Kidney epithelial cell (primary cell): ENCODE results near the gene STAT3. TPM values are rescaled to one million over a fixed set of nuclear protein-coding genes. Genes with fewer than 3 reads are reported as not detected.

Experiments used
- DNase-seq: peaks from one replicate; pipeline ENCODE4 v3.0.0-alpha.2; 2010; ENCODE audit warnings: low read depth
- H3K27me3 ChIP-seq: 2 replicates; pipeline ENCODE4 v1.6.0; 2011; ENCODE audit warnings: low read length; ENCODE audit not compliant: control insufficient read depth, insufficient read depth
- H3K36me3 ChIP-seq: 2 replicates; pipeline ENCODE4 v1.5.1; 2011; ENCODE audit warnings: low read length; ENCODE audit not compliant: control insufficient read depth, insufficient read depth
- H3K4me3 ChIP-seq: 2 replicates; pipeline ENCODE4 v1.5.1; 2011; ENCODE audit warnings: low read depth, mild to moderate bottlenecking, control low read depth, low read length
- total RNA-seq: library from RNA; depleted of rRNA; stranded (reverse); fragments of >200 nt; gene quantifications from 2 replicates; pipeline ENCODE4 v1.2.3, GENCODE V29; 2015
- TF ChIP-seq, protein P1 (sequence below): IDR thresholded peaks from 2 replicates; pipeline ENCODE4 v1.5.1; 2011; ENCODE audit warnings: mild to moderate bottlenecking, moderate library complexity, low read length, control low read depth, inconsistent platforms; ENCODE audit not compliant: insufficient read depth, poor library complexity, severe bottlenecking

Gene STAT3
- total RNA-seq, 1 donor from 2014 or later = 74.9 TPM

DNA sequence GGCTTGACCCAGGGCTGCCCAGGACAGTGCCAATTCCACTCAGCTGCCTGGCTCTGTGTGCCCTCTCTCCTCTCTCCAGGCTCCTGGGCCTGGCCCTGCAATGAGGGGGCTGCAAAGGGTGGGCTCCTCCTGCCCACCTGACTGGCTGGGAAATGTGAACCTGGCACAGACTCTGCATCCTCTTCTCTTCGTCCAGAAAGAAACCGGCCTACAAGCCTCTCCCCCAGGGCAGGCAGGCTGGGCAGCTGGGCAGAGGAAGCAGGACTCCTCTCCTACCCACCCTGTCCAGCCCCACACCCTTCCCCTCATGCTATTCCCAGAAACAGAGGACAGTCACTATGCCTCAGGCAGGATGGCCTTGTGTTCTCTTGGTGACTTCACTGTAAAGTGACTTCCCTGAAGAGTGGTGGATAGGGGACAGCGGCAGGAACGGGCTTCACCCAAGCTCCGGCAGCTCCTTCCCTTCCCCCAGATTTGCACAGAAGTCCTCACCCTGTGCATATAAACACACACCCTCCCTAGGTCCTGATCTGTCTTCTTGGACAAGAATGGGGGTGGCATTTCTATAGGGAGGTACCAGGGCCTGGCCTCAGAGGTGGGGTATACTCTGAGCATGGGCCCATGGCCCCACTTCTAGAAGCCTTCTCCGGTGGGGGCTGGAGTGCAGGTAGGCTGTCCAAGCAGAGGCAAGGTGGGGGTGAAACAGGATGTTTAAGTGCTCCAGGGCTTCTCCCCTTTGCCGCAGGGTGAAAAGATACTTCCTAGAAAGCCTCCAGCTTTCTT lies 104.8 kb downstream of the STAT3 start:
- TF ChIP-seq, protein P1, sequence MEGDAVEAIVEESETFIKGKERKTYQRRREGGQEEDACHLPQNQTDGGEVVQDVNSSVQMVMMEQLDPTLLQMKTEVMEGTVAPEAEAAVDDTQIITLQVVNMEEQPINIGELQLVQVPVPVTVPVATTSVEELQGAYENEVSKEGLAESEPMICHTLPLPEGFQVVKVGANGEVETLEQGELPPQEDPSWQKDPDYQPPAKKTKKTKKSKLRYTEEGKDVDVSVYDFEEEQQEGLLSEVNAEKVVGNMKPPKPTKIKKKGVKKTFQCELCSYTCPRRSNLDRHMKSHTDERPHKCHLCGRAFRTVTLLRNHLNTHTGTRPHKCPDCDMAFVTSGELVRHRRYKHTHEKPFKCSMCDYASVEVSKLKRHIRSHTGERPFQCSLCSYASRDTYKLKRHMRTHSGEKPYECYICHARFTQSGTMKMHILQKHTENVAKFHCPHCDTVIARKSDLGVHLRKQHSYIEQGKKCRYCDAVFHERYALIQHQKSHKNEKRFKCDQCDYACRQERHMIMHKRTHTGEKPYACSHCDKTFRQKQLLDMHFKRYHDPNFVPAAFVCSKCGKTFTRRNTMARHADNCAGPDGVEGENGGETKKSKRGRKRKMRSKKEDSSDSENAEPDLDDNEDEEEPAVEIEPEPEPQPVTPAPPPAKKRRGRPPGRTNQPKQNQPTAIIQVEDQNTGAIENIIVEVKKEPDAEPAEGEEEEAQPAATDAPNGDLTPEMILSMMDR = no peak
- H3K36me3 ChIP-seq = no peaks in the 10 kb centered on the region
- H3K27me3 ChIP-seq = no peaks in the 10 kb centered on the region

DNA sequence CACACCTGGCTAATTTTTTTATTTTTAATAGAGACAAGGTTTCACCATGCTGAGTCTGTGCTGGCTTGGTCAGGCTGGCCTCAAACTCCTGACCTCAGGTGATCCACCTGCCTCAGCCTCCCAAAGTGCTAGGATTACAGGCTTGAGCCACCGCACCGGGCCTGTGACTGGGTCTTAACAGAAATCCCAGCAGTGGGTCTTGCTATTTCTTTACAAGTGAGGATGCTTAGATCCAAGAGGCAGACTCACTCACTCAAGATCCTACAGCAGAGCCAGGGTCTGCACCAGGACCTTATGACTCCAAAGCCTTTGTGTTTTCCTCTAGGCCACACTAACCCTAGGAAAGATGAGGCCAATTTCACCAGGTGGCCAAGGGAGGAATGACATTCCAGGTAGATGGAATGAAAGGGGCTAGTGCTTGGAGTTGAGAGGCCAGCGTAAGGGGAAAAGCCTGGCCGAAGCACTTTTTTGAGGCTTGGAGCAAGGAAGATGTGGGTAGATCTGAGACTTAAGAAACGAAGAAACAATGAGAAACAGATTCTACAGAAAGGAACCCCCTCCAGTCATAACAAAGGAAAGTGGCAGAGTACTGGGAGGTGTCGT lies 105.7 kb downstream of the STAT3 start:
- DNase-seq = no peak

More for the DNA sequence above, 104.8 kb downstream of the STAT3 start:
- H3K4me3 ChIP-seq = no peak overlapping the region
- no peak for DNase-seq

DNA sequence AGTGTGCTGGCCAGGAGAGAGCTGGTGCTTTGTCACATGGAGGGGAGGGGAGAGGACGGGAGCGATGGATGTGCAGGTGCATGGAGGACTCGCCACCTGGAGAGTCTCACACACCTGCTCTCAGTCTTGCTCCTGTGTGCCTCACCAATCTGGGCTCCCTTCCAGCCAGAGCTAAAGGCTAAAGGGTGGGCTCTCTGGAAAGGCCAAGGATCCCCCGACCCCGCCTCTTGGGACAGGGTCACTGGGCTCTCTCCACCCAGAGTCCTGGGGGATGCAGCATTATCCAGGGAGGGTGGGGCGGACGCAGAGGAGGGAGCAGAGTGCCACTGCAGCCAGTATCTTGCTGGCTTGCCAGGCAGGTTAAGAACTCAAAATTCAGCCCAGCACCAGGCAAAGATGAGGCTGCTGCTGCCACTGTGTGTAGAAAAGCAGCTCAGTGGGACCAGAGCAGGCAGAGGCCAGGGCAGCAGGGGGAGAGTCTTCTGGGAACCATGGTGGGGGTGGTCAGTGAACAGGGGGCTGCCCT lies 106.6 kb downstream of the STAT3 start:
- Histone ChIP-seq H3K4me3 (no peak overlapping the region), H3K27me3 (no peaks in the 10 kb centered on the region), H3K36me3 (no peaks in the 10 kb centered on the region)
- no peak for DNase-seq
- TF ChIP-seq, protein P1 = no peak

More for the DNA sequence above, 105.7 kb downstream of the STAT3 start:
- no peak overlapping the region for H3K4me3 ChIP-seq
- TF ChIP-seq, protein P1 = no peak
- no peaks in the 10 kb centered on the region for H3K36me3 ChIP-seq
- H3K27me3 ChIP-seq = no peaks in the 10 kb centered on the region

DNA sequence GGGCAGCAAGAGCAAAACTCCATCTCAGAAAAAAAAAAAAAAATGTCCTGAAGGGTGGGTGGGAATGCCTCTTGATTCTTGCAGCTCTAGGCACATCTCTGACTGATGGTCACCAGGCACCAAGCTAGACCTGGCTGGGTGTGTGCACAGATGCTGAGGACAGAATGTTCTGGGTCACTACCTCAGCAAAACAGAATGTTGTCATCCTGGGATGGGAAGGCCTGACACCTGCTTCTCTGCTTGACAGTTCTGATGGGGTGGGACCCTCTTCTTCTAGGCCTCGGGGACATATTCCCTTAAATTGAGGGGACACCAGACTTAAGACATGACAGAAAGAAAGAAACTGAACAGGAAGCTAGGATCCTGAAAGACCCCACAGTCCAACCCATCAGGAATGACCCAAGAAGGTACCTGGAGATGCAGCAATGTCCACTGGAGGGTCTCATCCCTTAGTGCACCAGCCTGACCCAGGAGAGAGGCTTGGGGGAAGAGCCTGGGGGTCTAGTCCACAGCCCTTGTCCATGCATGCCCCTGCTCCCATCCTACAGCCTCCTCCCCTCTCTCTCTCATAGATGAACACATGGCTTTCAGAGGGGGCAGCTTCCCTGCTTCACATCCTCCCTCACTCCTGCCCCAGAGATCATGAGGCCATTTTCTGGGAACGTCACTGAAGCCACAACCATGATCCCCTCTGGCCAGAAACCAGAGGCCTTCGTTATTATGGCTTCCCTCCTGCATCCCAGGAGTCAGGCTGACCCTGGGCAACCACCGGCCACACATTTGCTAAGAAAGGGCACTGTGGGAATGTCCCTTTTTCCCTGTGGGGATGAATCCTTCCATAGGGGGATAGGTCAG lies 108.2 kb downstream of the STAT3 start:
- TF ChIP-seq, protein P1 = no peak
- Histone ChIP-seq H3K4me3 (no peak overlapping the region), H3K36me3 (no peaks in the 10 kb centered on the region), H3K27me3 (no peaks in the 10 kb centered on the region)
- no peak for DNase-seq

DNA sequence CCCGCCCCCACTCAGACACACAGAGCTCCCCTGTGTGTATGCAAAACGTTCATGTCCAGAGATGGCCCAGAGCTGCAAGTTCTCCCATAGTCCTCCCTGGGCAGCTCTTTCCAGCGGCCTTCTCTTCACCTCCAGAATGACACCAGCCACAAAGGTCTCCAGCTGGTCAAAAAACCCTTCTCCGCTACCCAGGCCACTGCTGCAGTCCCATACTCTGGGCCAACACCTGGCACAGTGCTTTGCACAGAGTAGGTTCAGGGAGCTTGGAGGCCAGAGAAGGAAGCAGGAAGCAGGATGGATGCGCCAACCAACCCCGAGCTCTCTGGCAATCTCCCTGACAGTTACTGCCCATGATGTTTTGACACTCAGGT lies 110.9 kb downstream of the STAT3 start:
- no peak overlapping the region for H3K4me3 ChIP-seq
- DNase-seq = no peak
- TF ChIP-seq, protein P1 = no peak
- no peaks in the 10 kb centered on the region for H3K27me3 ChIP-seq
- H3K36me3 ChIP-seq = no peaks in the 10 kb centered on the region
